ENCODE results near the gene GMEB2.
"Not testable (repeated sequence)": the region's sequence is repeated elsewhere in the genome, so short reads cannot be mapped to it uniquely, and the experiment has no call there.

Gene GMEB2

GRCh38 chr20:63626424-63627128 is at the start of gene GMEB2:
Gene GMEB2 (minus strand): TSS chr20:63627101. CDS start chr20:63619397, 7,704 bp downstream.
- peak; percentile 83 for DNase-seq (ENCODE audit: low spot score)

- no peak for DNase-seq (ENCODE audit: low spot score)
These were observed 48.9 kb upstream of the GMEB2 start for GRCh38 chr20:63675681-63676368.

- DNase-seq (ENCODE audit: low spot score), result no peak
These were observed 47.0 kb upstream of the GMEB2 start for GRCh38 chr20:63673951-63674350.

- DNase-seq (ENCODE audit: low spot score), result no peak
These were observed 45.8 kb upstream of the GMEB2 start for GRCh38 chr20:63672666-63673065.

GRCh38 chr20:63671695-63672094 is 44.8 kb upstream of the GMEB2 start:
- not testable (repeated sequence) for DNase-seq (ENCODE audit: low spot score)

GRCh38 chr20:63668351-63668750 is 41.5 kb upstream of the GMEB2 start:
- DNase-seq (ENCODE audit: low spot score), result no peak

GRCh38 chr20:63667858-63668257 is 41.0 kb upstream of the GMEB2 start:
- no peak for DNase-seq (ENCODE audit: low spot score)

GRCh38 chr20:63665708-63666107 is 38.8 kb upstream of the GMEB2 start:
- DNase-seq (ENCODE audit: low spot score), result no peak

- no peak for DNase-seq (ENCODE audit: low spot score)
These were observed 38.1 kb upstream of the GMEB2 start for GRCh38 chr20:63664861-63665594.

GRCh38 chr20:63664143-63664851 is 37.4 kb upstream of the GMEB2 start:
- DNase-seq (ENCODE audit: low spot score), result no peak

GRCh38 chr20:63663332-63664066 is 36.6 kb upstream of the GMEB2 start:
- no peak for DNase-seq (ENCODE audit: low spot score)

- DNase-seq (ENCODE audit: low spot score), result no peak
These were observed 35.9 kb upstream of the GMEB2 start for GRCh38 chr20:63662813-63663189.

- no peak for DNase-seq (ENCODE audit: low spot score)
These were observed 35.3 kb upstream of the GMEB2 start for GRCh38 chr20:63661959-63662812.

GRCh38 chr20:63661108-63661507 is 34.2 kb upstream of the GMEB2 start:
- DNase-seq (ENCODE audit: low spot score), result no peak

- no peak for DNase-seq (ENCODE audit: low spot score)
These were observed 33.7 kb upstream of the GMEB2 start for GRCh38 chr20:63660622-63661021.

GRCh38 chr20:63660174-63660573 is 33.3 kb upstream of the GMEB2 start:
- not testable (repeated sequence) for DNase-seq (ENCODE audit: low spot score)

GRCh38 chr20:63659370-63659769 is 32.5 kb upstream of the GMEB2 start:
- DNase-seq (ENCODE audit: low spot score), result no peak

GRCh38 chr20:63658749-63659187 is 31.9 kb upstream of the GMEB2 start:
- peak; percentile 47 for DNase-seq (ENCODE audit: low spot score)

GRCh38 chr20:63657937-63658748 is 31.2 kb upstream of the GMEB2 start, which contains the start of gene RTEL1:
Gene RTEL1 (plus strand): TSS chr20:63658312. CDS start chr20:63659403, 1,091 bp downstream.
- peak; percentile 96 for DNase-seq (ENCODE audit: low spot score)
